ENCODE measurements around the gene FAF1. TPM values are rescaled to one million over a fixed set of nuclear protein-coding genes. Genes with fewer than 3 reads are reported as not detected.
"Not testable (repeated sequence)": the region's sequence is repeated elsewhere in the genome, so short reads cannot be mapped to it uniquely, and the experiment has no call there.

FAF1 gene
- total RNA-seq, 1 donor from 2014 or later, result 54.3 TPM

DNA sequence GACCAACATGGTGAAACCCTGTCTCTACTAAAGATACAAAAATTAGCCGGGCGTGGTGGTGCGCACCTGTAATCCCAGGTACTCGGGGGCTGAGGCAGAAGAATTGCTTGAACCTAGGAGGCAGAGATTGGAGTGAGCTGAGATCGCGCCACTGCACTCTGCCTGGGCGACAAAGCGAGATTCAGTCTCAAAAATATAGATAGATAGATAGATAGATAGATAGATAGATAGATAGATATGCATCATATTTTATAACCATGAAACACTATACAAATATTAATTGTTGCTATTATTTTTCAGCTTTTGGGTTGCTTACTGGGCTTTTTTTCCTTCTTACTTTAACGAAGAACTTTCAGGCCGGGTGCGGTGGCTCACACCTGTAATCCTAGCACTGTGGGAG is 4.8 kb upstream of the FAF1 start:
- TF ChIP-seq, protein P1, sequence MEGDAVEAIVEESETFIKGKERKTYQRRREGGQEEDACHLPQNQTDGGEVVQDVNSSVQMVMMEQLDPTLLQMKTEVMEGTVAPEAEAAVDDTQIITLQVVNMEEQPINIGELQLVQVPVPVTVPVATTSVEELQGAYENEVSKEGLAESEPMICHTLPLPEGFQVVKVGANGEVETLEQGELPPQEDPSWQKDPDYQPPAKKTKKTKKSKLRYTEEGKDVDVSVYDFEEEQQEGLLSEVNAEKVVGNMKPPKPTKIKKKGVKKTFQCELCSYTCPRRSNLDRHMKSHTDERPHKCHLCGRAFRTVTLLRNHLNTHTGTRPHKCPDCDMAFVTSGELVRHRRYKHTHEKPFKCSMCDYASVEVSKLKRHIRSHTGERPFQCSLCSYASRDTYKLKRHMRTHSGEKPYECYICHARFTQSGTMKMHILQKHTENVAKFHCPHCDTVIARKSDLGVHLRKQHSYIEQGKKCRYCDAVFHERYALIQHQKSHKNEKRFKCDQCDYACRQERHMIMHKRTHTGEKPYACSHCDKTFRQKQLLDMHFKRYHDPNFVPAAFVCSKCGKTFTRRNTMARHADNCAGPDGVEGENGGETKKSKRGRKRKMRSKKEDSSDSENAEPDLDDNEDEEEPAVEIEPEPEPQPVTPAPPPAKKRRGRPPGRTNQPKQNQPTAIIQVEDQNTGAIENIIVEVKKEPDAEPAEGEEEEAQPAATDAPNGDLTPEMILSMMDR (IDR thresholded peaks at IDR 0.05; ENCODE audit: unreplicated experiment), result no peak
- H3K27me3 Mint-ChIP-seq (ENCODE audit: unreplicated experiment), result peaks cover 7% of the 10 kb centered on the region
- H3K4me1 Mint-ChIP-seq (ENCODE audit: unreplicated experiment), result peaks cover 10% of the 10 kb centered on the region
- no peak for DNase-seq (ENCODE audit: low spot score)
- no peaks in the 10 kb centered on the region for H3K9me3 Mint-ChIP-seq (ENCODE audit: unreplicated experiment)
- H3K36me3 Mint-ChIP-seq (ENCODE audit: low read depth, unreplicated experiment), result peaks cover 6% of the 10 kb centered on the region
- no peak overlapping the region for H3K27ac Mint-ChIP-seq (ENCODE audit: unreplicated experiment)
- no peak overlapping the region for H3K4me3 Mint-ChIP-seq (ENCODE audit: unreplicated experiment)

DNA sequence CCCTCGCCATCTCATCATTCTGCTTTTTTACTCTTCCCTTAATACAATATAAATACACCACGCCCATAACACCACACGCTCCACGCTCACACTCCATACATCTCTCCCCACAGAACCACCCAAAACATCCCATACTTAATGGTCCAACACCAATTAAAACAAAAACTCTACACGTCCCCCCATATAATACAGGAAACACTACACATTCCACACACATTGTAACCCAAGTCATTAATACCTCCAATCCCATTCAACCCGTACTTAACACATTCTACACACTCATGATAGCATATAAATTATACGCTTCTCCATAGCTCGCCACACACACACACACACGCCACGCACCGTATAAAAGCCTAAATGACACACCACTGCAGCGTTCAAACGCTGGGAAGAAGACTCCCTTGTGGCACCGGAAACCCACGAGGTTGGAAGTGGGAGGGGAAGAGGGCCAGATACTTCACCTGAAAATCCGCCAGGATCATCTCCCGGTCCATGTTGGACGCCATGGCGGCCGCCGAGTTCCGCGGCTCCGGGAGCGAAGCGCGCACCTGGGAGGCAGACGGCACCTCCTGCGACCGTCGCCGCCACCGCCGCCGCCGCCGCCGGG is 659 bp downstream of the FAF1 start:
- H3K36me3 Mint-ChIP-seq (ENCODE audit: low read depth, unreplicated experiment), result peaks cover 11% of the 10 kb centered on the region
- TF ChIP-seq, protein P1 (IDR thresholded peaks at IDR 0.05; ENCODE audit: unreplicated experiment), result no peak
- peak overlapping the region; percentile 94 for H3K4me3 Mint-ChIP-seq (ENCODE audit: unreplicated experiment)
- DNase-seq (ENCODE audit: low spot score), result no peak
- peaks cover 5% of the 10 kb centered on the region for H3K27me3 Mint-ChIP-seq (ENCODE audit: unreplicated experiment)
- no peaks in the 10 kb centered on the region for H3K9me3 Mint-ChIP-seq (ENCODE audit: unreplicated experiment)
- H3K4me1 Mint-ChIP-seq (ENCODE audit: unreplicated experiment), result peaks cover 12% of the 10 kb centered on the region
- peak overlapping the region; percentile 50 for H3K27ac Mint-ChIP-seq (ENCODE audit: unreplicated experiment)

DNA sequence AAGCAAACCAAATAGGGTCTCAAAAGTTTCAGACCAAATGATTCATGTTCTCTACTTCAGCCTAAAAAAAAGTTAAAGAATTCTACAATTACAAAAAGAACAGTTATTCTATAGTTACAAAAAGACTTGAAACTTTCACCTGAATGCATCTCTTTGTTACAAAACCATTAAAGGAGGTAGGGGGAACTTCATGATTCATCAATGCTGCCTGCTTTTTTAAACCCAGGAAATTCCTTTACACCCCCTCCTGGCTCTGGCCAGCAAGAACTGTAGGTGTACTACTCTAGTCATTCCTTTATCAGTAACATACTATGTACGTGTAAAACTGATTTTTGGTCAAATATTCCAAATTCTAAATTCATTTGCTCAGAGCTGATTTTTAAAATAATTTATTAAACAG is 5.0 kb downstream of the FAF1 start:
- peaks cover 5% of the 10 kb centered on the region for H3K27me3 Mint-ChIP-seq (ENCODE audit: unreplicated experiment)
- H3K4me1 Mint-ChIP-seq (ENCODE audit: unreplicated experiment), result peaks cover 13% of the 10 kb centered on the region
- no peak for DNase-seq (ENCODE audit: low spot score)
- H3K9me3 Mint-ChIP-seq (ENCODE audit: unreplicated experiment), result no peaks in the 10 kb centered on the region
- H3K36me3 Mint-ChIP-seq (ENCODE audit: low read depth, unreplicated experiment), result peaks cover 5% of the 10 kb centered on the region
- no peak overlapping the region for H3K27ac Mint-ChIP-seq (ENCODE audit: unreplicated experiment)
- no peak overlapping the region for H3K4me3 Mint-ChIP-seq (ENCODE audit: unreplicated experiment)
- TF ChIP-seq, protein P1 (IDR thresholded peaks at IDR 0.05; ENCODE audit: unreplicated experiment), result no peak

DNA sequence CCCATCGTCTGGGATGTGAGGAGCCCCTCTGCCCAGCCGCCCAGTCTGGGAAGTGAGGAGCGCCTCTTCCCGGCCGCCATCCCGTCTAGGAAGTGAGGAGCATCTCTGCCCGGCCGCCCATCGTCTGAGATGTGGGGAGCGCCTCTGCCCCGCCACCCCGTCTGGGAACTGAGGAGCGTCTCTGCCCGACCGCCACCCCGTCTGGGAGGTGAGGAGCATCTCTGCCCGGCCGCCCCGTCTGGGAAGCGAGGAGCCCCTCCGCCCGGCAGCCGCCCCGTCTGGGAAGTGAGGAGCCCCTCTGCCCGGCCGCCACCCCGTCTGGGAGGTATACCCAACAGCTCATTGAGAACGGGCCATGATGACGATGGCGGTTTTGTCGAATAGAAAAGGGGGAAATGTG is 7.5 kb downstream of the FAF1 start:
- H3K36me3 Mint-ChIP-seq (ENCODE audit: low read depth, unreplicated experiment); DNase-seq (ENCODE audit: low spot score); H3K4me1 Mint-ChIP-seq (ENCODE audit: unreplicated experiment); H3K9me3 Mint-ChIP-seq (ENCODE audit: unreplicated experiment); H3K27me3 Mint-ChIP-seq (ENCODE audit: unreplicated experiment); H3K4me3 Mint-ChIP-seq (ENCODE audit: unreplicated experiment); H3K27ac Mint-ChIP-seq (ENCODE audit: unreplicated experiment): not testable (repeated sequence)

DNA sequence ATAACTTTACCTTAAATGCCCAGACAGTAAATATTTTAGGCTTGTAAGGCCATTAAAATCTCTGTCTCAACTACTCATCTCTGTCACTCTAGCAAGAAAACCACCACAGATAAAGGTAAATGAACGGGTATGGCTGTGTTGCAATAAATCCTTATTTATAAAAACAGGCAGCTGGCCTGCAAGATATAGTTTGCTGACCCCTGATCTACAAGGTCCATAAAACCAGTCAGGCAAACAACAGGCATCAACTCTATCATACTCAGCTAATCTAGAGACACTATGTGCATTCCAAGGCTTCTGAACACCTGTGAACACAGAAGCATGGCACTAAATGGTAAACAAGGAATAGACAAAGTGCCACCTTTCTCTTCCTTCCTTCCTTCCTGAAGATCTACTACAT is 9.7 kb downstream of the FAF1 start:
- Mint-ChIP-seq H3K36me3 (ENCODE audit: low read depth, unreplicated experiment) (no peaks in the 10 kb centered on the region), H3K9me3 (ENCODE audit: unreplicated experiment) (no peaks in the 10 kb centered on the region), H3K4me1 (ENCODE audit: unreplicated experiment) (peaks cover 9% of the 10 kb centered on the region), H3K27me3 (ENCODE audit: unreplicated experiment) (peaks cover 2% of the 10 kb centered on the region), H3K4me3 (ENCODE audit: unreplicated experiment) (no peak overlapping the region), H3K27ac (ENCODE audit: unreplicated experiment) (no peak overlapping the region)
- no peak for DNase-seq (ENCODE audit: low spot score)
- TF ChIP-seq, protein P1 (IDR thresholded peaks at IDR 0.05; ENCODE audit: unreplicated experiment), result no peak

All from endothelial cell (in vitro differentiated cells).